CD4-positive, alpha-beta T cell treated with Interleukin-2 at 100 ng/mL for 4 hours (primary cell): Measurements from ENCODE around the gene S100A11.
A peak's percentile ranks its signal among the peaks of the same experiment; 100 is the strongest.

Source experiments
- DNase-seq: peaks from one replicate; pipeline ENCODE4 v3.0.0-alpha.2; 2020; ENCODE audit warnings: low spot score

Gene S100A11

DNA sequence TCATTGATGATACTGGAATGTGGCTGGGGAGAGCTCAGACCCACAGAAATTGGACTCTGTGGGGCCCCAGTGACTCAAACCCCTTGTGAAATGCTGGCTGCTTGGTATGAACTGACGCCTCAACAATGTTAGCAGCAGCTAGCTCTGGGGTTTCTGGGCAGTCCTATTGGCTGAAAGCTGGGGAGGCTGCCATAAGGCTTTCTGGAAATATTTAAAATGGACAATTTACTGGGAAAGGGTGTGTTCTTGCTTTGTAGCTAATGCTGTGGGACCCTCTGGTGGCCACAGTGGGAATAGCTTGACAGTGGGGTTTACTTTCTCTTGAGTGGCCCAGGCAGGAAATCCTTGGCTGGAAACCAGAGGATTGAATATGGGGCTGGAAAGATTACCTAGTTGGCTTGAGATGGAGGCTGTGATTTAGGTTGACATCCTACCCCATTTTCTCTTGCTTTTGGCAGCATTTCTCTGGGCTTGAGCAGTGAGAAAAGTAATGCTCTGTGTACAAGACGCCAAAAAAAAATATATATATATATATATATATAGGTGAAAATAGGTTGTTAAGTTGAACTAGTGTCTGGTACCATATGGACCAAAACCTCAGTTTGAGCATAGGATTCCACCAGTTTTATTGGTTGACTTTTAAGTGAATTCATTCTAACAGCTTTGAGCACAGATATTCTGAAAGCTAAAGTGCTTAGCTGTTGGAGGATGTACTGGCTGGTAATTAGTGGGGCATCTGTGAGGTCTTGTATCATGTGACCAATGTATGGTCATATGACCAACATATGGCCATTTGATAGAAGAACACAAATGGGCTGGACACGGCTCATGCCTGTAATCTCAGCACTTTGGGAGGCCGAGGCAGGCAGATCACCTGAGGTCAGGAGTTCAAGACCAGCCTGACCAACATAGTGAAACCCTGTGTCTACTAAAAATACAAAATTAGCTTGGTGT is 34.9 kb downstream of the S100A11 start:
- peak; percentile 79 for DNase-seq

DNA sequence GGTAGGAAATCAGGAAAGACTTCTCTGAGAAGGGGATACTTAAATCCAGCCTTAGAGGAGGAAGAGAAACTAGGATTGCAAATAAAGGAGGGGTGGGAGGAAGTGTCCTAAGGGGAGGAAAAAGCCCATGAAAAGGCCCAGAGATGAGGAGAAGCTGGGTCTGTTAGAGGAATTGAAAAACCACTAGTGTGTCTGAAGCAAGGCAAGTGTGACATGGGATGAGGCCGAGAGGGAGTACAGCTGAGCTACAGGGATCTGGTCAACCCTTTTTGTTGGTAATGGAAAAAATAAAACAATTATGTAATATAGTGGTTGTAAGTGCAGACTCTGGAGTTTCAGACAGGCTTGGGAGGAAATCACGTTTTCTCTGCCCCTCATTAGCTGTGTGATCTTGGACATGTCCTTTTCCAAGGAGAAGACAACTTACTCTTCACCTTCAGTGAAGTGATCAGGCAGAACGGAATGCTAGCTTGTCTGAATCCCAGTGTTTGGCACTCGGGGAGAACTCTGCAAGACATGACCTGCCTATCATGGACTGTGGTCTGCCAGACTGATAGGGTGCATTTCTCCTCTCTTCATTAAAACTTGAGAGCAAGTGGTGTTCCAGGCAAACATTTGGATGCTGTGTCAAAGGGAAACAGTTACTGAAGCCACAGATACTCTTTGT is 35.7 kb downstream of the S100A11 start:
- no peak for DNase-seq

DNA sequence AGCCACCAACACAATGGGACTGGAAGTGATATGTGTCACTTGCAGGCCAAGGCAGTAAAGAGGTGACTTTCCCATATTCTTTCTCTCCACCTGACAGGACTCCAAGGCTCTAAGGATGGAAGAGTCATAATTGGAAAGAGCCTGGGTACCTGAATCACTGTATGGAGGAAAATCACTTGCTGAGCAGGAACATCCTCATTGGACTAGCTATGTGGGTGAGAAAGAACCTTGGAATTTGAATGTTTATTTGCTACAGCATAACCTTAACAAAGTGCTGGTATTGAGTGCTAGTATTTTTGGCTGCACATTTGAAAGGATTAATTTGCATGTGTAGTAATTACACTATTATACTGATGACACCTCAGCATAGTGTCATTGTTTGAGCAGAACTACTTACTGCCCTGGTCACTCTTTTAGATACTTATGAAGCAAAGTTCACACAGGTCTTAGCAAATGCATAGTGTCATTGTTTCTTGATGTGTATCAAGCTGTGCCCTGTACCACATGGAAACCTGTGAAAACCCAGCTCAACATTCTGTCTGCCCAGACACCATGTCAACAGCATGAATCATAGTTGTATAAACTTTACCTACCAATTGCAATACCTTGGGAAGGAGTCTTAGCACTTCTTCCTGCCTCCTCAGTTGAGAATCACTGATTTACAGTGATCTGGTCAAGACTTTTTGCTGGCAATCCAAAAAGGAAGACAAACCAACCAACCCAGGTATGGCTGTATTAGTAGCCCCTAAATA is 38.0 kb downstream of the S100A11 start:
- DNase-seq, result no peak

DNA sequence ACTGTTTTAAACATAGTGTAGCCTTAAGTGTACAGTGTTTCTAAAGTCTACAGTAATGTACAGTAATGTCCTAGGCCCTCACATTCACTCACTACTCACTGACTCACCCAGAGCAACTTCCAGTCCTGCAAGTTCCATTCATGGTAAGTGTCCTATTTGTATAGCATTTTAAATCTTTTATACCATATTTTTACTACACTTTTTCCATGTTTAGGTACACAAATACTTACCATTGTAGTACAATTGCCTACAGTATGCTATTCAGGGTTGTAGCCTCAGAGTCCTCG is 39.6 kb downstream of the S100A11 start:
- DNase-seq, result no peak

DNA sequence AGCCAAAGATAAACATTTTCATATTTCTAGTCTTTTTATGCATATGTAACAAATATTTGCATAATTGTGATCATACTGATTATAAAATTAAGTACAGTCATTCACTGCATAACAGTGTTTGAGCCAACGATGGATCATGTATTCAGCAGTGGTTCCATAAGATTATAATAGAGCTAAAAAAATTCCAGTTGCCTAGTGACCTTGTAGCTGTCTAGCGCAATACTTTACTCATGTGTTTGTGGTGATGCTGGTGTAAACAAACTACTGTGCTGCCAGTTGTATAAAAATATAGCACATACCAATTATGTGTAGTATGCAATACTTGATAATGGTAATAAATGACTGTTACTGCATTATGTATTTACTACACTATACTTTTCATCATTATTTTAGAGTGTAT is 41.0 kb downstream of the S100A11 start:
- no peak for DNase-seq

DNA sequence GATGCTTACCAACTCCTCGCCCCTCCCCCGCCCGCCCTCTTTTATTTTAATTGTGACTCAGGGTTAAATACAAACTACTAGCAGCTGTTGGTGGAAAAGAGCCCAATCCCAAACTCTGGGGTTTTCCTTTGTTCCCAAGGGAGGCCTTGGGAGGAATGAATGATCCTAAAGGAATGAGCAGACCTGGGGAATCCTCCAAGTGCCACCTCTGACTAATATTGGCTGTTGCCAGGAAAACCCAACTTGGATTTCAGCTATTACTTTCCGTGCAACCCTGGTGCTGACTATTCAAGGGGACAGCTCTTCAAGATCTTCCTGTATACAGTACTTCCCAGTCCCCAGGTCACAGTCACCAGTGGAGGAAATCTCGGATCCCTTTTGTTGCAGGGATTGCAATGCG is 41.8 kb downstream of the S100A11 start:
- no peak for DNase-seq

DNA sequence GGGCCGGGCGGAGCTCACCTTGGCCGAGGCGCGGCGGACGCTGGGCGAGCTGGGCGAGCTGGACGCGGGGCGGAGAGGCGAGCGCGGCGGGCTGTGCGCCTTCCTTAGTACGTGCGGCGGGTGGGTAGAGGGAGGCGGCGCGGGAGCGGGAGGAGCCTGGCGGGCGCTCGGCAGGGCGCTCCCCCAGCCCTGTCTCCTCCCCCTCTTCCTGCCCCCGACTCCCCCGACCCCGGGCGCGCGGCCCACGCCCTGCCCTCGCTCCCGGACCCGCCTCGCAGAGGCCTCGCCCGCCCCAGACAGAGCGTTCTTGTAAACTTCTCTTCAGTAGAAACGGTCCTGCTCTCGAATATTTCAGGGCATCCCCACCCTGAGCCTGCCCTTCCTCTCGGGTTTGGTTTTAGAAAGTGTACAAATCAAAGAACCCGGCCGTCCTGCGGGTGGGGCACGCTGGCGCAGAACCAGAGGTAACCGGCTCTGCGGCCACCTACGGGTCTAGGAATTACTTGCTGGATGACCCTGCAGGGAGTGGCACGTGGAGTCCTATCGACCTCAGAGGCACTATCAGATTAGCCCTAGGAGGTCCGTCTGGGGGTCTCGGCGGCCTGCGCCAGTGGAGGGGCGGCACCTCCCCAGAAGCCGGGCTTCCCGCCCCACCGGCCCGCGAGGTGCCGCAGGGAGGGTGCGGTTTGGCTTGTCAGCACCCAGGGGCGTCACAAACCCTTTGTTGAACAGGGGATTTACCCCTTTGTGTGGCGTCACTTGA is 42.9 kb downstream of the S100A11 start, which contains the start of gene S100A10:
TSS of gene S100A10 (minus strand) at position 126 of the 763 bp plus-strand sequence. CDS start 7,629 bp downstream, outside the sequence.
- DNase-seq, result peak; percentile 92

DNA sequence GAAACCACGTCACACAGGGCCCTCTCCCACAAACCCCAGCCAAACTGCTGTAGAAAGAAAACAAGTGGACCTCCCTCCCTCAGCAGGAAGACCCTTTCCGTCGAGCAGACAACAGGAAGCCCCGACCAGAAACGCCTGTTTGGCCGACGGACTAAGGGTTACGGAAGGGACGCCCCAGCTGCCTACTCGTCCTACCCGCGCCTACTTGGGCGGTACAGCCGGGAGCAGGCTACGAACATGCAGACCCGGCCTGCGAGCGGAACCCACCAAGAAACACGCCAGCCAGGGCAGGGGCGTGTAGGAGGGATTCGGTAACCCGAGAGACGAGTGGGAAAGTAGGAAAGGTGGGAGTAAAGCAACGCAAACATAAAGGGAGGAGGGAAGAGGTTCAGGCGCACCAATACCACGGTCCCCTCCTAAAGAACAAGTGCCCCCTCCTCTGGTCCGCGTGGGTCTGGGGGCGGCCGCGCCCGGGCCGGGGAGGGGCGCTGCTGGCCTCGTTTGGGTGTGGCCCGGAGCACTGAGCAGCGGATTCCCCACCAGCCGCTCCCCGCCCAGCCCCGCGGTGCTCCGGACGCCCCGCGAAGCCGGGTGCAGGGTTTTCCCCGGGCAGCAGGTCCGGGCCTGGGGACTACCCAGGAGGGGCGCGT is 43.6 kb downstream of the S100A11 start:
- peak; percentile 47 for DNase-seq

DNA sequence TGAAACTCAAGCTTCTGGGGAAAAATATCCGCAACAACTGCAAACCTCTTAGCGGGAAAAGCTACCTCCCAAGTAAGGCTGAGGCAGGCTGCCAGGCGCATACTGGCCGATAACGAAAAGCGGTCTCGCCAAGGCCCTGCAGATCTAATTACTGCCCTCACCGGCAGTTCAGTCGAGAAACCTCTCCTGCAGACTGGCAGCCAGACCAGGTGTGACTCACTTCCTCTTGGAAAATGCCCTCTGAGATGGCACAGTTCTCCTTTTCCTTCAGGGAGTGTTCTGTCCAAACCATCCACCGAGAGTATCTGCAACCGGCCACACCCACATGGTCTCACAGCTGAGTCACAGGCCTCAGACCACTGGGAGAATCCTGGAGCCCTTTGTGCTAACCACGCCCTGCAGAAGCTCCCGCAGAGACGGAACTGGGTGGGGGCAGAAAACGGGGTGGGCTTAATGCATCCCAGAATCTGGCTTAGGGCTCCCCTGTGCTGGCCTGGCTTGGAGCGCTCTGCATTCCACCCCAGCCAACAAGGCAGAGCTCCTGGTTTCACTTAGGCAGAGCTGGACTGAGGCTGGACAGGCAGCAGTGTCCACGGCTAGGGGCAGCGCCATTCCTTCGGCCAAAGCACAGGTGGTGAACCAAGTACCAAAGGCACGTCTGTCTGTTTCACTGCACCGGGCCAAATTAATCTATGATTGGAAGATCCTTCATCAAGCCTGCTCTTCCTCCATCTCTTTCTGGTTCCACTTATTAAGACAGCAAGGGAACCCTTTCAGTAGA is 44.3 kb downstream of the S100A11 start:
- peak; percentile 61 for DNase-seq

DNA sequence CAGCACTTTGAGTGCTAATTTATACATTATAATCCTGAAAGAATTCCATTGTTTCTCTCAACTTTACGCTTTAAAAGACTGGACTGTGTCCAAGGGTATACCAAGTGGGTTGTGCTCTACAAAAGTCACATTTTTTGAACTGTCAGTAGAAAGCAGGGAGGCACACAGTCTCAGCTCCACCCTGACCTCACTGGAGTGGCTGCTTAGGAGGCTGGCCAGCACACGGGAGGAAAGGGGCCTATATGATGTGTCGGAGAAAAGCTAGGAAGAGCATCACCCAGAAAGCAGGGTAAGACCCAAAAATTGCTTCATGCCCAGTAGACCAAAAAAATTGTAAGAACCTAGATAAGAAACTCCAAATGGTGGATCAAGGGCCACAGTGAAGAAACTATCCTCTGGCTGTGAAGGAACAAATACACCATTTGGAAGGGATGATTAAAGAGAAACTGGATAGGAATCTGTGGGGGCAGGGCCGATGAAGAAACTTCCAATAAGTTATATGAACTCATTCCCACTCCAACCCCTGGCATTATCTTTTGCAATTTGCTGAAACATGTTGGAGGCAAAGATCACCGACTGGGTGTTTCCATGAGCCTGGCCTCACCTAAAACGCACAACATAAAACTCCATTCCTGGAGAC is 45.0 kb downstream of the S100A11 start:
- no peak for DNase-seq

DNA sequence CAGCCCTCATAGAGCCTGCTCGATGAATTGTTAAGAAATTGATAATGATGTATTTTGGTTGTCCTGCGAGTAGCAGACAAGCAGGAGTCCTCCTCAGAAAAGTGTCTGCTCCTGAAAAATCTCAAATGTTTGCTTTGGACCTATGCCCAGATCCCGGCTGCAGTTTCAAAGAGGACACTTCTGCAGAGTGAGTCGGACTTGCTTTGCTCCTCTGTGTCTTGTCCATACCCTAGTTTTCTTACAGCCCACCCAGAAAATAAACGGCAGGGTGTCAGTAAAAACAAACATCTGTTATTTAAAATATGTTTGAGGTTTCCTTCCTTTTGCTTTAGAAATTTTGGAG is 46.0 kb downstream of the S100A11 start:
- DNase-seq, result no peak

DNA sequence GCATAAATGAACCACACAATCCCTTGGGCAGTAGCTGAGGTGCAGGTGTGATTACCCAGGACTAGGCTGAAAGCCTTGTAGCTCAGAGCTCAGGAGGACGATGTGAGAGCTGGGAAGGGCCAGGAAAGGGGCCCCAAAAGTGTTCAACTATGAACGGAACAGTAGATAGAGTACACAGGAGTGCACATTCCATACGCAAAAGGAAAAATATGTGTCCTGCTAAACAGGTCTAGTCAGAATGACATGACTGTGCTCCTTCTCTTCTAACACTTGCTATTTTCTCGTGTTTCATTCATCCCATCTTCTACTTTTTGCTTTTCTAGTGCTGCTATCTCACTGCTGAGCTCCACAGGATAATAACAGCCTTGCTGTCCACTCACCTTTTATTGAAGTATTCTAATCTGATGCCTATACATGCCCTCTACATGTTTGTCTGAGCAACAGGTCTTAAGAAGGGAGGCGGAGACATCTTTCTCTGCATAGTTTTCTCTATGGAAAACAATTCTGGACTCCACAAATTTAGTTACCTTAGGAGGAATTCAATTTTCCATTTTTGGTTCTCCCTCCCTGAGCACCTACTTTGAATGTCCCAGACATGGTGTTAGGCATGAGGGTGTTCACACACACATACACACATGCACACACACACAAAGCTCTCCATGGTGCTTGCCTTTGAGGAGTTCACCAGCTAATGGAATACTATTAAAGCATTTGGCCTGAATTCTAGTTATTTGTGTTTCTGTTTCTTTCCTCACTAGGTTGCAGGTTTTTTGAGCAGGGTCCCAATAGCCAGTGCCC is 46.5 kb downstream of the S100A11 start:
- DNase-seq, result no peak

DNA sequence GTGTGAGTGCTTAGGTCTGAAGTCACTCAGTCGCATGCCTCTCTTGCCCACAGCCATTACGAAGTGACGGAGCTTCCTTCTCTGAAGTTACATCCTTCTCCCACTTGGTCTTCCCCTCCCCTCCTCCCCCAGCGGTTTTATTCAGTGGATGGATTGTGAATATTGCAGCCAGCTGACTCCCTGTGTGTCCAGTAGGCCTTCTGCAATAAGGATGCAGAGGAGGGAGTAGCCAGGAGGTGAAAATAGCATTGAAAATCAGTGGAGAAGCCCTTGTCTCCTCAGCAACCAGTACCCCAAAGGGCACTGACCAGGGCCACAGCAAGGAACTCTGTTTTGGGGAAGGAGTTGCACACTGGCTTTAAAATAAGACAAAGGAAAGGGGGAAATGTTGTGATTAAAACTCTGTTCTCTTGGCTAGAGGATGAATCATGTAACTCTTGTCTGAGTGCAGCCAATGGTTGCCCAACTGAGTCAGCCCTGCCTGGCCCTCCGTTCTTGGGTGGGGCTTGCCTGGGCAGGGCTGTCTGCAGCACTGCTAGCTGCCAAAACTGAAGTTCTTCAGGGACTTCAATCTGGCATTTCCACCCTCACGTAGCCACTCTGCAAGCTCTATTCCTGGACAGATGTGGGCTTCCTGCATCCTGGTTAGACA is 47.5 kb downstream of the S100A11 start:
- DNase-seq, result peak; percentile 75

DNA sequence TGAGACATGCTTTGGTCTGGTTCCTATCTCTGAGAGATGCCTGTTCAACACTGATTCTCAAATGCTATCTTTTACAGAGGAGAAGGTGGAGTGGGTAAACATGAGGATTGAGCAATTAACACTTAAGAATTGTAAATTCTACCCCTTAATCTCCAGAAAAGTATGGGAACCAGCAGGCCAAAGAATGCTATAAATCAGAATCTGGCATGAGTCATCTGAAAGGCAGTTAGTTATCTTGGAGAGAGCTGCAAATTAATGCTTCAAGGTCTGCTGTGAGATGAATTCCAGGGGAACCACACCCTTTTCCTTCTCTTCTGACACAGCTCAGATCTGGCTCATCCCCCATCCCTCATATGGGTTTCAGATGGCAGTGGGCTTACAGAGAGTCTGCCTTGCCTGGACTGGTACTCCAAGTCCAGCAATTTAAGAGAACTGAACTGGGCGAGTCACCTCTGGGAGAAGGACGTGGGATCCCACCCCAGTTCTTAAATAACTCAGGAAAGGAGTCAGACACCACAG is 48.3 kb downstream of the S100A11 start:
- no peak for DNase-seq

DNA sequence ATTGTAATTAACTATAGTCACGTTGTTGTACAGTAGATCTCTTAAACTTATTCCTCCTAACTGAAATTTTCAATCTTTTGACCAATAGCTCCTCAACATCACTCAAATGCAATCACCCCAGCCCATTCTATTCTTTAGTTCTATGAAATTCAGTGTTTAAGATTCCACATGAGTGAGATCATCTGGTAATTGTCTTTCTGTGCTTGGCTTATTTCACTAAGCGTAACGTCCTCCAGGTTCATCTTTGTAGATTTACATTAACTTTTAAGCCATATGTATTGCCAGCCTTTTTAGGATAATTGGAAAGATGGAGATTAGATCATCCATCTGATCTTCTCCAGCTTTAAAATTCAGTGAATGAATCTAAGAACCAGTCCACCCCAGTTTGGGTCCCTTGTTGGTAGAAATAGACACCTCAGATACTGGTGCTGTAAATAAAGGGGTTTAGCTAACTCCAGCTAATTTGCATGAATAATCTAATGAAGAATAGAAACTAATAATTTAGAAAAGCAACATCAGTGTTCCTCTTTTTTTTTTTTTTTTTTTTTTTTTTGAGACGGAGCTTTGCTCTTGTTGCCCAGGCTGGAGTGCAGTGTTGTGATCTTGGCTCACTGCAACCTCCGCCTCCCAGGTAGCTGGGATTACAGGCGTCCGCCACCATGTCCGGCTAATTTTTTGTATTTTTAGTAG is 50.2 kb downstream of the S100A11 start:
- no peak for DNase-seq

DNA sequence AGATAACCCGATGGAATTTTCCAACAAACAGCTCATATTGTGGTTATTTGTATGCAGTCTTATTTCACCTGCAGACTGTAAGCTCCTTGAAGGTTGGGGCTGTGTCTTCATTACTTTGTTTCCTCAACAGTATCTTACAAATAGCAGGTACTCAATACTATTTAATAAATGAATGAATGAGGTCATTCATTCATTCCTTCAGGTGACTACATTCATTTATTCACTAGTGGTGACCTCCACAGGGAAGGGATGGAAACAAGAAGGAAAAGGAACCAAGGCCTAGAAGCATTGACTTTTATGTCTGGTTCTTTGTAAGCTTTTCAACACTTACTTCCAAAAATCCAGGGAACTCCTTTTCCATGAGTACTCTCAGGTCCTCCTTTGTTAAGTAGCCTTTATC is 51.0 kb downstream of the S100A11 start:
- DNase-seq, result no peak

DNA sequence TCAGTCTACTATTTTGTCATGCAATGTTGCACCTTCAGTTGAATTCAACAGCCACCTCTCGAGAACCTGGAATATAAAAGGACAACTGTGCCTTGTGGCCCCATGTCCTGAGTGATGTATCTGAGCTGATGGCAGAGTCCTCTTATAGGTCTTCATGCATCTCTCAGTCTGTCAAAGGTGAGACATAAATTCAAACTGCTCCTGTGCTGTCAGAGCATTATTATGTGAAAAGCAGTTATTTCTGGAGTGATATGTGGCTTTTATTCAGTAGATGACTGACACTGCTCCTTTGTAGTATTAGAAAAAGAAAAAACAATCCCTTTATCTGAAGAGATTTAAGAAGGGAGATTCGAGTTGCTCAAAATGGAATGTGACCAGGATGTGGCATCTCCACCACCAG is 51.5 kb downstream of the S100A11 start:
- no peak for DNase-seq
